Panc1 (cell line): Measurements from ENCODE around the gene PLA1A. TPM values are rescaled to one million over a fixed set of nuclear protein-coding genes. Genes with fewer than 3 reads are reported as not detected.

Experiments
- ATAC-seq: fragments of 200-7000 bp; cut with Tn5 transposase; 2 replicates; pipeline ENCODE4 v1.9.1; 2020; ENCODE audit warnings: mild to moderate bottlenecking, moderate library complexity
- BruUV-seq: library from RNA; stranded (reverse); fragments of 400-500 nt; replicated peaks from 2 replicates; lab custom pipeline; 2021; lab: Mats Ljungman, UMichigan
- CTCF ChIA-PET: fragments of 300-600 bp; sonication (Branson Sonifier 250); formaldehyde crosslinking; loops from one replicate; lab custom pipeline; 2022; ENCODE audit warnings: antibody characterized with exemption; lab: Charles Lee
- POLR2A ChIA-PET: fragments of 300-600 bp; sonication (Branson Sonifier 250); formaldehyde crosslinking; loops from one replicate; lab custom pipeline; 2022; ENCODE audit warnings: antibody characterized with exemption; lab: Charles Lee
- DNase-seq: peaks from one replicate; pipeline ENCODE4 v3.0.0-alpha.2; 2010; ENCODE audit warnings: low read depth, low spot score
- H3K27ac ChIP-seq: 2 replicates; pipeline ENCODE4 v1.5.1; 2011; ENCODE audit warnings: mild to moderate bottlenecking, low read length, inconsistent platforms
- H3K27me3 ChIP-seq: fragments of 200-500 bp; sonication (Bioruptor generic); 2 replicates; pipeline ENCODE4 v1.6.0; 2014; ENCODE audit warnings: low read length, inconsistent platforms; ENCODE audit not compliant: control insufficient read depth, insufficient read depth
- H3K36me3 ChIP-seq: fragments of 200-500 bp; sonication (Bioruptor generic); 2 replicates; pipeline ENCODE4 v1.5.1; 2014; ENCODE audit warnings: inconsistent platforms, mild to moderate bottlenecking, low read length, moderate library complexity; ENCODE audit not compliant: control insufficient read depth, insufficient read depth
- H3K4me1 ChIP-seq: 2 replicates; pipeline ENCODE4 v1.5.1; 2011; ENCODE audit warnings: inconsistent platforms, mild to moderate bottlenecking, low read length, moderate library complexity; ENCODE audit not compliant: control insufficient read depth, insufficient read depth
- H3K4me3 ChIP-seq, 2 experiments: 2 replicates each; pipeline ENCODE4 v1.5.1; 2011 to 2012; ENCODE audit warnings: low read depth in 2 of 2, low read length in 2 of 2, mild to moderate bottlenecking in 2 of 2, inconsistent platforms in 1 of 2, moderate library complexity in 1 of 2
- H3K9me3 ChIP-seq: fragments of 200-500 bp; sonication (Bioruptor generic); 2 replicates; pipeline ENCODE4 v1.5.1; 2014; ENCODE audit warnings: low read depth, mild to moderate bottlenecking, inconsistent platforms, low read length, moderate library complexity; ENCODE audit not compliant: control insufficient read depth, insufficient read depth
- CTCF ChIP-seq: fragments of 450-650 bp; IDR thresholded peaks from 2 replicates; pipeline ENCODE4 v1.5.1; 2017; ENCODE audit warnings: mild to moderate bottlenecking
- POLR2AphosphoS5 ChIP-seq: IDR thresholded peaks from 2 replicates; pipeline ENCODE4 v1.6.1; 2012; ENCODE audit warnings: mild to moderate bottlenecking, low read depth, low read length, moderate library complexity
- SIN3A ChIP-seq: IDR thresholded peaks from 2 replicates; pipeline ENCODE4 v1.6.1; 2012; ENCODE audit warnings: low read depth, mild to moderate bottlenecking, low read length, moderate library complexity, borderline replicate concordance; ENCODE audit not compliant: insufficient read depth
- TCF7L2 ChIP-seq: IDR thresholded peaks from 2 replicates; pipeline ENCODE4 v1.6.1; 2011; ENCODE audit warnings: mild to moderate bottlenecking, low read depth, low read length, inconsistent platforms
- in situ Hi-C: cut with HindIII; loops from 2 replicates; pipeline ENCODE4 v1.10.0; 2016; ENCODE audit warnings: low sequenced_read_pairs, low pct_unique_long_range_greater_than_20kb
- intact Hi-C: fragments of 100-400 bp; cut with micrococcal nuclease; formaldehyde crosslinking; loops from one replicate; pipeline ENCODE4 v1.10.0; 2022; ENCODE audit not compliant: unreplicated experiment
- total RNA-seq: library from RNA; stranded (reverse); gene quantifications from one replicate; pipeline ENCODE4 v1.2.1, GENCODE V29; 2021; ENCODE audit not compliant: unreplicated experiment
- TF ChIP-seq, protein P1 (sequence below), 2 experiments: IDR thresholded peaks; 2 replicates each; pipeline ENCODE4 v1.6.1; 2011 to 2012; ENCODE audit warnings: low read depth in 2 of 2, control low read depth in 1 of 2, low read length in 1 of 2, mild to moderate bottlenecking in 1 of 2, moderate library complexity in 1 of 2; ENCODE audit not compliant: insufficient read depth in 1 of 2

The PLA1A gene
- total RNA-seq, 1 experiment from 2014 or later = not detected

- H3K27me3 ChIP-seq = no peaks in the 10 kb centered on the region
- in situ Hi-C loops (no loop called here), intact Hi-C loops (no loop called here)
- DNase-seq (no peak), ATAC-seq (no peak)
- TF ChIP-seq TCF7L2 = no peak
- TF ChIP-seq SIN3A = no peak
- TF ChIP-seq CTCF = no peak
- H3K4me3 ChIP-seq = no peak overlapping the region
- H3K27ac ChIP-seq = no peak overlapping the region
- no peaks in the 10 kb centered on the region for H3K4me1 ChIP-seq
- no peaks in the 10 kb centered on the region for H3K36me3 ChIP-seq
- no peaks in the 10 kb centered on the region for H3K9me3 ChIP-seq
- BruUV-seq = no TSS peak
- CTCF ChIA-PET = interaction anchor here (0.9 kb wide), 1 partner anchor 298 kb away, joined by 3 read pairs; no protein-coding TSS in a partner anchor
- POLR2A ChIA-PET = no interaction called here
These were observed 65.1 kb downstream of the PLA1A start for GRCh38 chr3:119662604-119663373.

- TF ChIP-seq POLR2AphosphoS5 (no peak), CTCF (no peak), TCF7L2 (no peak)
- TF ChIP-seq, protein P1, sequence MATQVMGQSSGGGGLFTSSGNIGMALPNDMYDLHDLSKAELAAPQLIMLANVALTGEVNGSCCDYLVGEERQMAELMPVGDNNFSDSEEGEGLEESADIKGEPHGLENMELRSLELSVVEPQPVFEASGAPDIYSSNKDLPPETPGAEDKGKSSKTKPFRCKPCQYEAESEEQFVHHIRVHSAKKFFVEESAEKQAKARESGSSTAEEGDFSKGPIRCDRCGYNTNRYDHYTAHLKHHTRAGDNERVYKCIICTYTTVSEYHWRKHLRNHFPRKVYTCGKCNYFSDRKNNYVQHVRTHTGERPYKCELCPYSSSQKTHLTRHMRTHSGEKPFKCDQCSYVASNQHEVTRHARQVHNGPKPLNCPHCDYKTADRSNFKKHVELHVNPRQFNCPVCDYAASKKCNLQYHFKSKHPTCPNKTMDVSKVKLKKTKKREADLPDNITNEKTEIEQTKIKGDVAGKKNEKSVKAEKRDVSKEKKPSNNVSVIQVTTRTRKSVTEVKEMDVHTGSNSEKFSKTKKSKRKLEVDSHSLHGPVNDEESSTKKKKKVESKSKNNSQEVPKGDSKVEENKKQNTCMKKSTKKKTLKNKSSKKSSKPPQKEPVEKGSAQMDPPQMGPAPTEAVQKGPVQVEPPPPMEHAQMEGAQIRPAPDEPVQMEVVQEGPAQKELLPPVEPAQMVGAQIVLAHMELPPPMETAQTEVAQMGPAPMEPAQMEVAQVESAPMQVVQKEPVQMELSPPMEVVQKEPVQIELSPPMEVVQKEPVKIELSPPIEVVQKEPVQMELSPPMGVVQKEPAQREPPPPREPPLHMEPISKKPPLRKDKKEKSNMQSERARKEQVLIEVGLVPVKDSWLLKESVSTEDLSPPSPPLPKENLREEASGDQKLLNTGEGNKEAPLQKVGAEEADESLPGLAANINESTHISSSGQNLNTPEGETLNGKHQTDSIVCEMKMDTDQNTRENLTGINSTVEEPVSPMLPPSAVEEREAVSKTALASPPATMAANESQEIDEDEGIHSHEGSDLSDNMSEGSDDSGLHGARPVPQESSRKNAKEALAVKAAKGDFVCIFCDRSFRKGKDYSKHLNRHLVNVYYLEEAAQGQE (IDR thresholded peaks at IDR 0.05; ENCODE audit: insufficient read depth in 1 of 2, low read depth in 2 of 2, low read length in 1 of 2) = no peak
- Histone ChIP-seq H3K9me3 (no peaks in the 10 kb centered on the region), H3K27ac (no peak overlapping the region), H3K4me1 (no peaks in the 10 kb centered on the region), H3K27me3 (no peaks in the 10 kb centered on the region), H3K36me3 (peaks cover 9% of the 10 kb centered on the region), H3K4me3 (no peak overlapping the region)
- BruUV-seq = no TSS peak
- in situ Hi-C loops (no loop called here), intact Hi-C loops (no loop called here)
- CTCF ChIA-PET = interaction anchor here (0.9 kb wide), 1 partner anchor 297 kb away, joined by 3 read pairs; no protein-coding TSS in a partner anchor
- ATAC-seq (no peak), DNase-seq (no peak)
- POLR2A ChIA-PET = no interaction called here
These were observed 66.2 kb downstream of the PLA1A start for GRCh38 chr3:119663885-119664284.
